BLaER1 (cell line): ENCODE data around the gene BMP5.

ENCODE experiments used
- H3K27ac ChIP-seq: shearing (Covaris generic); formaldehyde crosslinking; 2 replicates; pipeline ENCODE4 v1.8.1; 2022
- H3K27me3 ChIP-seq: shearing (Covaris generic); formaldehyde crosslinking; 2 replicates; pipeline ENCODE4 v1.8.1; 2022
- H3K36me3 ChIP-seq: shearing (Covaris generic); formaldehyde crosslinking; 2 replicates; pipeline ENCODE4 v1.8.1; 2022
- H3K4me1 ChIP-seq: shearing (Covaris generic); formaldehyde crosslinking; 2 replicates; pipeline ENCODE4 v1.8.1; 2022
- H3K4me2 ChIP-seq: shearing (Covaris generic); formaldehyde crosslinking; 2 replicates; pipeline ENCODE4 v1.8.1; 2022
- H3K4me3 ChIP-seq: shearing (Covaris generic); formaldehyde crosslinking; 2 replicates; pipeline ENCODE4 v1.8.1; 2022
- H3K9ac ChIP-seq: shearing (Covaris generic); formaldehyde crosslinking; 2 replicates; pipeline ENCODE4 v1.8.1; 2022
- H3K9me3 ChIP-seq: shearing (Covaris generic); formaldehyde crosslinking; 2 replicates; pipeline ENCODE4 v1.8.1; 2022
- H4K20me1 ChIP-seq: shearing (Covaris generic); formaldehyde crosslinking; 2 replicates; pipeline ENCODE4 v1.8.1; 2022
- Cebpa-rat ChIP-seq: shearing (Covaris generic); IDR thresholded peaks from 2 replicates; pipeline ENCODE4 v1.8.1; 2022

The BMP5 gene

DNA sequence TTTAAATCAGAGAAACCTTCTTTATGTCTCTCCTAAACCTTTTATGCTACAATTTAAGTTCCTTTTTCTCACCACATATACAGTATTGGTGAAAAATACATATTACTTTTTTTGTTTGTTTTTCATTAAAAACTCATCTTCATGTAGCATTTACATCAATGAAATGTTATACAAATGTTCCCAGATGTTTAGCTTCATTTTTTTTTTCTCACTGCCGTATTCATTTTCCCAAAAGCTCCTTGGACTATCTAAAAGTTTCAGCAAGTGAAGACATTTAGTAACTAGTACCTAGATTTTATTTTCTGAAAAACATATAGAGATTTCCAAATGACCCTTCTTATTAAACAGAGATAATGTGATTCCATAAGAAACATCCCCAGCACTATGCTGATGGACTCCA is 128.9 kb downstream of the BMP5 start:
- Histone ChIP-seq H3K27ac (no peak overlapping the region), H3K9ac (no peak overlapping the region), H3K36me3 (no peaks in the 10 kb centered on the region), H3K27me3 (no peaks in the 10 kb centered on the region), H4K20me1 (no peaks in the 10 kb centered on the region), H3K4me1 (no peaks in the 10 kb centered on the region), H3K4me2 (no peak overlapping the region), H3K9me3 (no peaks in the 10 kb centered on the region), H3K4me3 (no peak overlapping the region)
- TF ChIP-seq Cebpa-rat = no peak

DNA sequence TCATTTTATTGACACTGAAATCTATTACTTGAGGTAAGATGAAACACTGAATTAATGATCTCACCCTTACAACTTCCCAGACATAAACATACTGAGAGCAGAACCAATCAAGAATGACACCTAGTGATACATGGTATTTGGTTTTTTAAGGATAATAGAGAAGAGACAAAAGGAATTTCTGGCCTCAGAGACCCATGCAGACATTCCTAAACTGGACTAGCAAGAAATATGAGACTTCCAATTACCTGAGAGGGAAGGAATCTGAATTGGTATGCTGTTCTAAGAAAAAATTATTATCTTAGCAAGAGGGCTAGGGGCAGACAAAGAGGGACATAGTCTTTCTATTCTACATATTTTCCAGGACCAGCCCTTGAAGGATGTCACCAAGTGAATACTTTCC is 141.1 kb downstream of the BMP5 start:
- H3K4me3 ChIP-seq = no peak overlapping the region
- TF ChIP-seq Cebpa-rat = no peak
- no peaks in the 10 kb centered on the region for H3K36me3 ChIP-seq
- peaks cover 9% of the 10 kb centered on the region; the same call in 1 of the 2 replicates for H3K9me3 ChIP-seq
- no peaks in the 10 kb centered on the region for H3K4me1 ChIP-seq
- no peak overlapping the region for H3K27ac ChIP-seq
- no peaks in the 10 kb centered on the region for H3K27me3 ChIP-seq
- no peaks in the 10 kb centered on the region for H4K20me1 ChIP-seq
- no peak overlapping the region for H3K9ac ChIP-seq
- H3K4me2 ChIP-seq = no peak overlapping the region

DNA sequence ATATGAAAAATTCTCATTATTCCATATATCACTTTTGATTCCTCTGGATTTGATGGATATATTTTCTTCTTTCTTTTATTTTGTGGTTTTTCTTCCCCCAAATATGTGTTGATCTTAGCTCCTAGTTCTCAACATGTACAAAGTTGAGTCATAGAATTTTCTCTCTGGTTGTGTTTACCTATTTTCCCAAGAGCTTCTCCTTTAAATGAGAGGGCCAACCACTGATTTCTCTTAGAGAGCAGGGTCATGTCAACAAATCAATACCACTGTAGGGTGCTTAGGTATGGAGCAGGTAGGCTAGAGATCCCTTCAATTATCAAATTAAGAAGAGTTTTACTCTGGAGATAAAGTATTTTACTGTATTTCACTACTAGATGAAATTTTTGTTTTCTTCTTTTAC is 145.7 kb downstream of the BMP5 start:
- H3K4me1 ChIP-seq = no peaks in the 10 kb centered on the region
- H3K36me3 ChIP-seq = no peaks in the 10 kb centered on the region
- H3K4me3 ChIP-seq = no peak overlapping the region
- no peak overlapping the region for H3K27ac ChIP-seq
- no peak for TF ChIP-seq Cebpa-rat
- H3K27me3 ChIP-seq = no peaks in the 10 kb centered on the region
- H3K9me3 ChIP-seq = no peaks in the 10 kb centered on the region
- H3K9ac ChIP-seq = no peak overlapping the region
- H3K4me2 ChIP-seq = no peak overlapping the region
- no peaks in the 10 kb centered on the region for H4K20me1 ChIP-seq

DNA sequence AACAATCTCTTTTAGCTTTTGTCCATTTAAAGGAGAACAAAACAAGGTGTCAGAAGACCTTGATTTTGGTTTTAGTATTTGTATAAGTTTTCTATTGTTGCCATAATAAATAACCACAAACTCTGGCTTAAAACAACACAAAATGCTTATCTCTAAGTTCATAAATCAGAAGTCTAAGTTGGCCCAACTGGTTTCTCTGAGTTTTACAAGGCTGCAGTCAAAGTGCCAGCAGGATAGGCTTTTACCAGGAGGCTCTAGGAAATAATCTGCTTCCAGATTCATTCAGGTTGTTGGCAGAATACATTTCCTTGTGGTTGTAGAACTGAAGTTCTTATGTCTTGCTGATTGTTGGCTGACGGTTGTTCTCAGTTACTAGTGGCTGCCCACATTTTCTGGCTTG is 149.2 kb downstream of the BMP5 start:
- H3K27me3 ChIP-seq = no peaks in the 10 kb centered on the region
- H3K27ac ChIP-seq = no peak overlapping the region
- no peaks in the 10 kb centered on the region for H3K9me3 ChIP-seq
- H3K4me1 ChIP-seq = no peaks in the 10 kb centered on the region
- no peak overlapping the region for H3K4me2 ChIP-seq
- H3K36me3 ChIP-seq = no peaks in the 10 kb centered on the region
- H4K20me1 ChIP-seq = no peaks in the 10 kb centered on the region
- no peak overlapping the region for H3K9ac ChIP-seq
- TF ChIP-seq Cebpa-rat = no peak
- H3K4me3 ChIP-seq = no peak overlapping the region

DNA sequence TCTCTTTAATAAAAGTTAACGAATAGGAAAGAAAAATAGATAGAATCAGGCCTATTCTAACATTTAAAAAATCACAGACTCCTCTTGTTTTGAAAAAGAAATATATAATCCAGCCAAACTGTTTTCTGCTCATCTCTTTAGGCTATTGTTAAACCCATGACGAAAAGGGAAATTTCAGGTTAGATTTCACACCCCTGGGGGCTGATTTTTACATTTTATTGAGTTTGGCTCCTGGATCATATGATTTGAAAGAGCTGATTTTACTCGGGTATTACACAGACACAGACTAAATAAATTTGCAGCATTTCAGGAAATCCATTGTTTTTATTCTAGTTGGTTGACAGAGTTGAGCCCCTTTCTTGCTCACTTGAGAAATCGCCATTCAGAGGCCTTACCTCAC is 160.6 kb downstream of the BMP5 start:
- no peaks in the 10 kb centered on the region for H3K4me1 ChIP-seq
- no peak overlapping the region for H3K27ac ChIP-seq
- H3K4me2 ChIP-seq = no peak overlapping the region
- no peaks in the 10 kb centered on the region for H3K27me3 ChIP-seq
- no peaks in the 10 kb centered on the region for H3K9me3 ChIP-seq
- H3K4me3 ChIP-seq = no peak overlapping the region
- no peak overlapping the region for H3K9ac ChIP-seq
- H3K36me3 ChIP-seq = no peaks in the 10 kb centered on the region
- no peaks in the 10 kb centered on the region for H4K20me1 ChIP-seq
- no peak for TF ChIP-seq Cebpa-rat

DNA sequence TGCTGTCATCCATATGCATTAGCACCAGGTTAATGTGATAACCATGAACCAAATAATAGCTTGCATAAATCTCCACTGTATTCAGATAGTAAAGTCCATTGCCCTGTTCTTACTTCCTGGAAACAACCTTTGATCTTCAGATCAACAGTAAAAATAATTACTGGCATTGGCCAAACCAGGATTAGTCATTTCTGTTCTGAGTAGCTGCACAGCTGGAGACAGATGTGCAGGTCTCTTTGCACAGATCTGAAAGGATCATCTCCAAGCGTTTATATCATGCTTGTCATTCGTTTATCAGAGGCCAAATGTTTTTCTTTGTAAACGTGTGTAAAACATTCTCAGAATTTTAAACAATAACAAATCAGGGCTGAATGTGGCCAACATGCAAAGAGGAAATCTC is 162.0 kb downstream of the BMP5 start:
- Histone ChIP-seq H3K9me3 (no peaks in the 10 kb centered on the region), H3K27me3 (no peaks in the 10 kb centered on the region), H3K4me3 (no peak overlapping the region)

DNA sequence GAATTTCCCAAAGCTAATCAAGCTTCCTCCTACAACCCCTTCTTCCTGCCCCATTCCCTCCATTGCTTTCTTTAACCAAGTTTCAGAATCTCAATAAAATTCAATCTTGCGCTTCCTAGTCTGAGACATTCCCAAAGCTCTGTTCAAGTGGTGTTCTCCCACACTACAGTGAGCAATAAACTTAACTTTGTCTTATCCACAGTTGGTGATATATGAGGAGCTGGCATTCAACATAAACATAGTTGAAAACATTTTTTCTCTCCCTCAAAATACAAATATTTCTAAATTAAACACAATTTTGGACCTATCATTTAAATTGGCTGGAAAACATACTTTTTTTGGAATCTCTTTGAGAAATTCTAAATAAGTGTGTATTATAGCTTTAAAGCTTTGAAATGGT is 166.7 kb downstream of the BMP5 start:
- no peaks in the 10 kb centered on the region for H4K20me1 ChIP-seq
- no peak overlapping the region for H3K27ac ChIP-seq
- H3K36me3 ChIP-seq = no peaks in the 10 kb centered on the region
- H3K4me2 ChIP-seq = no peak overlapping the region
- no peak overlapping the region for H3K4me3 ChIP-seq
- H3K27me3 ChIP-seq = no peaks in the 10 kb centered on the region
- TF ChIP-seq Cebpa-rat = no peak
- H3K4me1 ChIP-seq = peaks cover 13% of the 10 kb centered on the region
- peaks cover 4% of the 10 kb centered on the region; the same call in 1 of the 2 replicates for H3K9me3 ChIP-seq
- no peak overlapping the region for H3K9ac ChIP-seq

More for the DNA sequence above, 162.0 kb downstream of the BMP5 start:
- TF ChIP-seq Cebpa-rat = no peak
- Histone ChIP-seq H3K9ac (no peak overlapping the region), H3K36me3 (no peaks in the 10 kb centered on the region), H3K27ac (no peak overlapping the region), H3K4me2 (no peak overlapping the region), H3K4me1 (no peaks in the 10 kb centered on the region), H4K20me1 (no peaks in the 10 kb centered on the region)

DNA sequence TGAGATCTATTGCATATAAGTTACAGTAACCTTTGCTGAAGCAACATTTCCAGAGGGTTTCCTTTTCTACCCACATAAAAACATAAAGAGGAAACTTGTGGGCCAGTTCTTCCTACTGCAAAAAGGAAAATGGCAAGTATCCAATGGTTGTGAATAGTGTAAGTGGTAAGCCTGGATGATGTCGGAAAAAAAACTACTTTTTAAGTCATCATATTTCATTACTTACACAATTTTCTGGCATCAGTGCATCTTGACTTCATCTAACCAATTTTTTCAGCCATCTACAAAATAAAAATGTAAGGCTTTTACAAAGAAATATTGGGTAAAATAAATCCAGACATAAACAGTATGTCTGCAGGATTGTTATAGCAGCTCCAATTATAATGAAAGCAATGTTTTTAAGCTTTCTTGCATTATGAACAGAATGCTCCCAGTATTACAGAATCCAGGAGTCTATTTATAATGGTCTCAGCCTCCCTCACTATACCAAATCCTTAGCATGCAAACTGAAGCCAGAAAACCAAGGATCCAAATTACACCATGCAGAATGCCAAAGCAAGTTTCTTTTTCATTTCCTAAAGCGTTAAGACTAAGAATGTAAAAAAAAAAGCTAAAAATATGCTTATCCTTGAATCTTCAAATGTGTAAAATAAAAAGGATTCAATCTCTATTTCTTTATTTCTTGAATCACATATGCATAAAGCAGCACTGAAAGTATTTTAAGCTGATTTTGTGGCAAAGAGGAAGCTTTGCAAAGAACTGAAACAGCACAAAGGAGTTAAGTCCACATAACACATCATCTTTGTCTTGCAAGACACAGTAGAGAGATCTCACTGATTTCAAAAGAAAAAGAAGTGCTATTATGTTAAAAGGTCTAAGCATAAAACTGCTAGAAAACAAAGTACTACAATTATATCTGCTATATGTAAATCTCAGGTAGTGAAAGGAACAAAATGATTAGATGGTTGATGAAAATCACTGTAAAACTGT is 169.6 kb downstream of the BMP5 start:
- Histone ChIP-seq H3K27ac (no peak overlapping the region), H4K20me1 (no peaks in the 10 kb centered on the region), H3K4me1 (peaks cover 16% of the 10 kb centered on the region), H3K9me3 (peaks cover 4% of the 10 kb centered on the region; the same call in 1 of the 2 replicates), H3K4me3 (no peak overlapping the region), H3K9ac (no peak overlapping the region), H3K4me2 (peak overlapping the region; percentile 25), H3K36me3 (no peaks in the 10 kb centered on the region), H3K27me3 (no peaks in the 10 kb centered on the region)
- TF ChIP-seq Cebpa-rat = no peak

DNA sequence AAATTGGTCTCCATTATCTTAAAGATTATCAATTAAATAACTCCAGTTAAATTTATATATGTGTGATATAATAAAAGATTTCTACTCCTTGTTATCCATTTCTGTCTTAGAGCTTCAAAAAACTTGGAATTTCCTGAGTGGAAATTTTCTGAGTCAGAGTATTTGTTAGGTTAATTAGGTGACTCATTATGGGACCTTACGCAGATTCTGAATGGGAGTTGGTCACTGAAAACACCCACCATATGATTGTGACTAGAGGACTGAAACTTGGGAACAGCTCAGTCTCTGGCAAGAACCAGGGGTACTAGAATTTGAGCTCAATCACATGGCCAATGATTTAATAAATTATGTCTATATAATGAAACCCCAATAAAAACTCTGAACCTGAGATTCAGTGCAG is 171.0 kb downstream of the BMP5 start:
- H3K27ac ChIP-seq = no peak overlapping the region
- no peaks in the 10 kb centered on the region for H3K27me3 ChIP-seq
- no peak overlapping the region for H3K4me3 ChIP-seq
- peaks cover 4% of the 10 kb centered on the region; the same call in 1 of the 2 replicates for H3K9me3 ChIP-seq
- H4K20me1 ChIP-seq = no peaks in the 10 kb centered on the region
- no peak overlapping the region for H3K9ac ChIP-seq
- no peak overlapping the region for H3K4me2 ChIP-seq
- no peaks in the 10 kb centered on the region for H3K36me3 ChIP-seq
- H3K4me1 ChIP-seq = peaks cover 18% of the 10 kb centered on the region
- TF ChIP-seq Cebpa-rat = no peak
